ENCODE measurements around the gene ERV3-1. TPM values are rescaled to one million over a fixed set of nuclear protein-coding genes. Genes with fewer than 3 reads are reported as not detected.

Gene ERV3-1
- total RNA-seq, 4 donors from 2014 or later = 11.0 to 34.1 (median 25.1) TPM

DNA sequence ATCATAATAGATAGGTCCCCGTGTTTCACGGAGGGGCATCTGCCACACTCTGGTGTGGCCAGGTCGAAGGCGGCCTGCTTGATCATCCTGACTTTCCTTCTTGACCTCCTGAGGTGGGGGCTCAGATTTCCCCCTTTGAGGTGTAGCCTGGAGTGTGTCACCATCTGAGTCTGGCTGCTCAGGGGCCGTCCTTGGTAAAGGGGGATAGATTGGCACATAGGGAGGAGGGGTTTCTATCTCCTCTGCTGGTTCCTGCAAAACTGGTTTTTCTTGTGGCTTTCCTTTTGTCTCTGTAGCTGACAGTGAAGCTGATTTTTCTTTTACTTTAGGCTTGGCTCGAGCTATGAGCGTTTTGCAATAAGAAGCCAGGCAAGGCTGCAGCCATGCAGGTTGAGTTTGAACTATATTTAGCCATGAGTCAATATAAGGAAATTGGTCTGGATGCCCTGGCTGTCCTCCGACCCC, 8.5 kb downstream of the ERV3-1 start:
- TF ChIP-seq, protein P1, sequence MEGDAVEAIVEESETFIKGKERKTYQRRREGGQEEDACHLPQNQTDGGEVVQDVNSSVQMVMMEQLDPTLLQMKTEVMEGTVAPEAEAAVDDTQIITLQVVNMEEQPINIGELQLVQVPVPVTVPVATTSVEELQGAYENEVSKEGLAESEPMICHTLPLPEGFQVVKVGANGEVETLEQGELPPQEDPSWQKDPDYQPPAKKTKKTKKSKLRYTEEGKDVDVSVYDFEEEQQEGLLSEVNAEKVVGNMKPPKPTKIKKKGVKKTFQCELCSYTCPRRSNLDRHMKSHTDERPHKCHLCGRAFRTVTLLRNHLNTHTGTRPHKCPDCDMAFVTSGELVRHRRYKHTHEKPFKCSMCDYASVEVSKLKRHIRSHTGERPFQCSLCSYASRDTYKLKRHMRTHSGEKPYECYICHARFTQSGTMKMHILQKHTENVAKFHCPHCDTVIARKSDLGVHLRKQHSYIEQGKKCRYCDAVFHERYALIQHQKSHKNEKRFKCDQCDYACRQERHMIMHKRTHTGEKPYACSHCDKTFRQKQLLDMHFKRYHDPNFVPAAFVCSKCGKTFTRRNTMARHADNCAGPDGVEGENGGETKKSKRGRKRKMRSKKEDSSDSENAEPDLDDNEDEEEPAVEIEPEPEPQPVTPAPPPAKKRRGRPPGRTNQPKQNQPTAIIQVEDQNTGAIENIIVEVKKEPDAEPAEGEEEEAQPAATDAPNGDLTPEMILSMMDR (IDR thresholded peaks at IDR 0.05) = no peak
- TF ChIP-seq POLR2A (IDR thresholded peaks at IDR 0.05) = no peak
- 79 to 80% methylated on average over 8 of the region's 8 CpGs for WGBS, 2 donors
- no peak overlapping the region for H3K4me3 ChIP-seq (ENCODE audit: low read depth, poor library complexity, severe bottlenecking)
- no peak for DNase-seq (ENCODE audit: low spot score in 2 of 2)
- intact Hi-C loops (cut with DNase I; ENCODE audit: low total_unique reads) = no loop called here

DNA sequence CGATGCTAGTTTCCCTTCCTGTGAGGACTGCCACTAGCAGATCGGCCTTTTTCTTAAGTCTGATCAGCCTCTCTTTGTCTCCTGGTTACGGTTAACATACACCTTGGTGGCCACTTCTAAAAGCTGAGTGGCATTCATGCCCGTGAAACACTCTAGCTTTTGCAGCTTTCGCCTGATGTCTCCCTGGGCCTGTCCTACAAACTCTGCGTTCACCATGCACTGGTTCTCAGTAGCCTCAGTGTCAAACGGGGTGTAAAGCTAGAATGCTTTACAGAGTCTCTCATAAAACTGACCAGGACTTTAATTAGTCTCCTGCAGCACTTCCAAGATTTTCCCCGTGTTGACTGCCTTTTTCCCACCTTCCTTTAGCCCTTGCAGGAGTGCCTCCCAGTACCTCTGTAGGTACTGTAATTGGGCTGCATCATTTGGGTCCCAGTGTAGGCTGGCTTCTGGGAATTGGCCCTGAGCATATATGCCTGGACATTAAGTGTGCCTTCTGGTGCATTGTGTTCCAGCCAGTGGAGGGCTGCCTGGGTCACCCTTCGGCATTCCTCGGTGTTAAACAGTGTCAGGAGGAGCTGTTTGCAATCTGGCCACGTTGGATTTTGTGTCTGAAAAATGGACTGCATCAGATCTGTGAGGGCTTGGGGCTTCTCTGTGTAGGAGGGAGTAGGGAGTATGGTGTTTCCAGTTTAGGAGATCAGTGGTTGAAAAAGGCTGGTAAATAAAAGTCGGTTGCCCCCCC, 9.2 kb downstream of the ERV3-1 start:
- DNase-seq (ENCODE audit: low spot score in 2 of 2) = no peak
- TF ChIP-seq, protein P1 (IDR thresholded peaks at IDR 0.05) = no peak
- intact Hi-C loops (cut with DNase I; ENCODE audit: low total_unique reads) = no loop called here
- 89 to 92% methylated on average over 12 of the region's 12 CpGs for WGBS, 2 donors
- no peak overlapping the region for H3K4me3 ChIP-seq (ENCODE audit: low read depth, poor library complexity, severe bottlenecking)

DNA sequence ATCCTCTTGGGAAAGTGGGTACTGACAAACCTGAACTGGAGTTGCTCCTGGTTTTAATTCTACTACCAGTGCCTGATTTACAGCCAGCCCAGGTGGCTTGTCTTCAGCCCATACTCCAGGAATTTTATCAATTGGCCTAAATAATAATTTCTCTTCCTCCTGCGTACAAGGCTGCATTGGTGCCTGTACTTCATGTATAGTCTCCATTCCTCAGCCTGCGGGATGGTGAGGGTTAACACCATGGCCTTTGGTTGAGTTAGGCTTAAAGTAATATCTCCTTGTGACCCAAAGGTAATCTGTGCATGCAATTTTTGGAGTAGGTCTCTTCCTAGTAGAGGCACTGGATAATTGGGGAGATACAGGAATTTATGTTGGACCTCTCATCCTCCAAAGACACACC, 10.2 kb downstream of the ERV3-1 start:
- no peak overlapping the region for H3K4me3 ChIP-seq (ENCODE audit: low read depth, poor library complexity, severe bottlenecking)
- no peak for DNase-seq (ENCODE audit: low spot score in 2 of 2)
- intact Hi-C loops (cut with DNase I; ENCODE audit: low total_unique reads) = no loop called here
- TF ChIP-seq, protein P1 (IDR thresholded peaks at IDR 0.05) = no peak
- TF ChIP-seq POLR2A (IDR thresholded peaks at IDR 0.05) = no peak
- 95 to 96% methylated on average over 2 of the region's 2 CpGs for WGBS, 2 donors

DNA sequence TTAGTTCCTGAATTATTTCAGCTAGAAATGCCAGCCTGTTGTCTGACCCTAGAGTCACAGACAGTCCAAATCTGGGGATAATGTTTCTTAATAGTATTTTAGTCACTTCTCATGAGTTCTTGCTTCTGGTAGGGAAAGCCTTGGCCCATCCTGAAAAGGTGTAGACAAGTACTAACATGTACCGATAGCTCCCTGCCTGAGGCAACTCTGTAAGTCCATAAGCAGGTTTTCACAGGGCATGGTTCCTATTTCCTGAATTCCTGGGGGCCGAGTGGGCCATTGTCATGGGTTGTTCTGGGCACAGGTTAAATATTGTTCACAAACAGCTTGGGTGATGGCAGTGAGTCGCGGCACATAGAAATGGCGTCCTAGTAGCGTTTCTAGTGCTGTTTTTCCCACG, 12.6 kb downstream of the ERV3-1 start:
- TF ChIP-seq, protein P1 (IDR thresholded peaks at IDR 0.05) = no peak
- no peak for TF ChIP-seq POLR2A (IDR thresholded peaks at IDR 0.05)
- no peak overlapping the region for H3K4me3 ChIP-seq (ENCODE audit: low read depth, poor library complexity, severe bottlenecking)
- no peak for DNase-seq (ENCODE audit: low spot score in 2 of 2)
- WGBS, 2 donors = 92 to 97% methylated on average over 7 of the region's 7 CpGs
- intact Hi-C loops (cut with DNase I; ENCODE audit: low total_unique reads) = no loop called here

DNA sequence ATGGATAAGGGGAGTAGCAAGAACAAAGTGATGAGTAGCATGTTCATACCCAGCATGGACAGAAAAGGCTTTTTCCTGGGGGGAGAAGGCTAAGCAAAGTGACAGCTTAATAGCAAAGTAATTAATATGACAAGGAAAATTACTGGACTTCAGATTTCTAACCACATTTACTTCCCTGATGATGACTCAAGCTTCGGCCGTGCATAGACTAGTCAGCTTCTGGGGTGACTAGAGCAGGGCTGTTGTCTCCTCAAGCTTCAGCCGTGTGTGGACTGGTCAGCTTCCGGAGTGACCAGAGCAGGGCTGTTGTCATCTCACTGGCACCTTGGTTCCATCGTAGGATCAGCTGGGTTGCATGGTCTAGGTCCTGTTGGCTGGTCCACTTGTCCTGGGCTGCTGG, 13.5 kb downstream of the ERV3-1 start:
- no peak for DNase-seq (ENCODE audit: low spot score in 2 of 2)
- TF ChIP-seq POLR2A (IDR thresholded peaks at IDR 0.05) = no peak
- TF ChIP-seq, protein P1 (IDR thresholded peaks at IDR 0.05) = no peak
- intact Hi-C loops (cut with DNase I; ENCODE audit: low total_unique reads) = no loop called here
- no peak overlapping the region for H3K4me3 ChIP-seq (ENCODE audit: low read depth, poor library complexity, severe bottlenecking)
- 78 to 86% methylated on average over 5 of the region's 5 CpGs for WGBS, 2 donors

DNA sequence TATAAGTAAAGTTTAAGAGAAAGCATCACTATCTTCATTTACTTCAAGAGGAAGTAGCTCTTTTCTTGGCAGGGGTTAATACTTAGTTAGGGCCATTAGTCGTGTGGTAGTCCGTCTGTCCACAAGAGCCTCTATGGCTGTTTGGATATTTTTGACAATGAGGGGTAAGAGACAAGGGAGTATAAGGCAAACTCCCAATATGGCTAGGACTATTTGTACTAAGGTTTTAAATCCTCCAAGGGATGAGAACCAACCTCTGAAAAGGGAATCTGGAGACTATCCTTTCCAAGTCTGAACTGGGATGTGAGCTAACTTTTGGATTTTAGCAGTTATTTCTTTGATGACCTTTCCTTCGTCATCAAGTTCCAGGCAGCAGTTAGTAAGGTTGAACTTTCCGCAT, 15.6 kb downstream of the ERV3-1 start, which contains the start of gene ZNF117:
Gene ZNF117, minus strand, starts transcription at position 101 of the 400 bp plus-strand sequence.
- TF ChIP-seq POLR2A (IDR thresholded peaks at IDR 0.05) = no peak
- TF ChIP-seq, protein P1 (IDR thresholded peaks at IDR 0.05) = no peak
- no peak for DNase-seq (ENCODE audit: low spot score in 2 of 2)
- no peak within 1 kb of the TSS for H3K4me3 ChIP-seq (ENCODE audit: low read depth, poor library complexity, severe bottlenecking)
- intact Hi-C loops (cut with DNase I; ENCODE audit: low total_unique reads) = no loop called here
- 72 to 89% methylated on average over 4 of the region's 4 CpGs for WGBS, 2 donors
